CD14-positive monocyte (primary cell): ENCODE data around the gene DPP6. TPM values are rescaled to one million over a fixed set of nuclear protein-coding genes. Genes with fewer than 3 reads are reported as not detected.

Source experiments
- DNase-seq, 3 donors: peaks; one replicate each; pipeline ENCODE4 v3.0.0-alpha.2; 2011 to 2022
- H2AFZ ChIP-seq: 2 replicates; pipeline ENCODE4 v1.6.0; 2012; ENCODE audit warnings: mild to moderate bottlenecking, low read depth, low read length, inconsistent platforms; ENCODE audit not compliant: insufficient read depth, poor library complexity, severe bottlenecking
- H3K27ac ChIP-seq, 2 donors: 1 replicate in 1 of 2; 2 replicates in 1 of 2; pipeline ENCODE4 v1.5.1; 2012 to 2013; ENCODE audit warnings: low read length in 2 of 2, control low read depth in 1 of 2, inconsistent platforms in 1 of 2, low read depth in 1 of 2, mild to moderate bottlenecking in 1 of 2
- H3K27me3 ChIP-seq, 2 donors: one replicate each; pipeline versions ENCODE4 v1.6.0 to v1.6.1; 2011 to 2013; ENCODE audit warnings: low read length in 2 of 2; ENCODE audit not compliant: control insufficient read depth in 2 of 2, insufficient read depth in 2 of 2
- H3K36me3 ChIP-seq, 2 donors: replicated peaks in 1 of 2; 1 replicate in 1 of 2; 2 replicates in 1 of 2; pipeline versions ENCODE4 v1.5.1 to v1.6.1; 2012 to 2013; ENCODE audit warnings: low read length in 2 of 2, control low read depth in 1 of 2, inconsistent platforms in 1 of 2, mild to moderate bottlenecking in 1 of 2; ENCODE audit not compliant: insufficient read depth in 2 of 2, control insufficient read depth in 1 of 2
- H3K4me1 ChIP-seq, 2 donors: 1 replicate in 1 of 2; 2 replicates in 1 of 2; pipeline versions ENCODE4 v1.5.1 to v1.6.1; 2012 to 2013; ENCODE audit warnings: low read length in 2 of 2, control low read depth in 1 of 2, inconsistent platforms in 1 of 2, mild to moderate bottlenecking in 1 of 2, moderate library complexity in 1 of 2; ENCODE audit not compliant: insufficient read depth in 2 of 2, control insufficient read depth in 1 of 2
- H3K4me2 ChIP-seq: replicated peaks from 2 replicates; pipeline ENCODE3; 2012; ENCODE audit warnings: low read length, moderate library complexity, mild to moderate bottlenecking; ENCODE audit not compliant: poor library complexity, severe bottlenecking; ENCODE audit errors: extremely low read depth
- H3K4me3 ChIP-seq, 3 experiments: fragments of 200-600 bp in 1 of 3; sonication (generic) in 1 of 3; replicated peaks in 1 of 3; 1 replicate in 2 of 3; 2 replicates in 1 of 3; pipeline ENCODE4 v1.5.1; 2011 to 2013; ENCODE audit warnings: low read length in 3 of 3, mild to moderate bottlenecking in 3 of 3, control low read depth in 2 of 3, low read depth in 2 of 3, inconsistent platforms in 1 of 3, moderate library complexity in 1 of 3
- H3K79me2 ChIP-seq: 2 replicates; pipeline ENCODE4 v1.6.0; 2012; ENCODE audit warnings: mild to moderate bottlenecking, control low read depth, inconsistent platforms, low read length, moderate library complexity; ENCODE audit not compliant: insufficient read depth
- H3K9ac ChIP-seq: 2 replicates; pipeline ENCODE4 v1.6.0; 2017; ENCODE audit warnings: low read length, mild to moderate bottlenecking; ENCODE audit not compliant: insufficient read depth, poor library complexity, severe bottlenecking
- H3K9me3 ChIP-seq, 2 donors: replicated peaks in 1 of 2; 1 replicate in 1 of 2; 2 replicates in 1 of 2; pipeline versions ENCODE4 v1.5.1 to v1.6.1; 2012 to 2013; ENCODE audit warnings: low read length in 2 of 2, control low read depth in 1 of 2; ENCODE audit not compliant: control insufficient read depth in 1 of 2, insufficient read depth in 1 of 2
- H4K20me1 ChIP-seq: 2 replicates; pipeline ENCODE4 v1.6.0; 2012; ENCODE audit warnings: mild to moderate bottlenecking, low read length, control low read depth, moderate library complexity; ENCODE audit not compliant: insufficient read depth
- H3K27ac Mint-ChIP-seq, 7 donors: one replicate each; pipeline ENCODE4 v1.8.0; 2020; ENCODE audit warnings: mild to moderate bottlenecking in 7 of 7, mixed read lengths in 7 of 7, moderate library complexity in 6 of 7, inconsistent platforms in 2 of 7
- H3K27me3 Mint-ChIP-seq, 3 donors: one replicate each; pipeline ENCODE4 v1.8.0; 2021 to 2022; ENCODE audit warnings: low read depth in 3 of 3, mild to moderate bottlenecking in 3 of 3, mixed read lengths in 3 of 3, moderate library complexity in 3 of 3, inconsistent platforms in 1 of 3
- H3K36me3 Mint-ChIP-seq, 2 donors: one replicate each; pipeline ENCODE4 v1.8.0; 2020; ENCODE audit warnings: mixed read lengths in 2 of 2, inconsistent platforms in 1 of 2, mild to moderate bottlenecking in 1 of 2
- H3K4me1 Mint-ChIP-seq: one replicate; pipeline ENCODE4 v1.8.0; 2020; ENCODE audit warnings: mild to moderate bottlenecking, mixed read lengths
- H3K4me3 Mint-ChIP-seq, 2 donors: one replicate each; pipeline ENCODE4 v1.8.0; 2020; ENCODE audit warnings: mild to moderate bottlenecking in 2 of 2, mixed read lengths in 2 of 2, moderate library complexity in 1 of 2
- H3K9me3 Mint-ChIP-seq, 7 donors: one replicate each; pipeline ENCODE4 v1.8.0; 2020 to 2022; ENCODE audit warnings: mixed read lengths in 7 of 7, mild to moderate bottlenecking in 6 of 7, moderate library complexity in 6 of 7, inconsistent platforms in 2 of 7
- whole genome bisulfite sequencing: methylation state at CpG from one replicate; pipeline ENCODE4 v1.1.5; 2013; ENCODE audit warnings: missing lambda C conversion rate; ENCODE audit not compliant: insufficient coverage; 5-methylcytosine and 5-hydroxymethylcytosine counted together
- intact Hi-C, 2 donors: fragments of 100-400 bp; cut with micrococcal nuclease; formaldehyde crosslinking; loops; one replicate each; pipeline versions ENCODE4 v1.15.0 to v1.15.1; 2023
- polyA plus RNA-seq, 3 donors: library from polyadenylated mRNA; depleted of rRNA in 1 of 3; unstranded in 2 of 3; stranded (reverse) in 1 of 3; fragments of 300-500 nt in 2 of 3; fragments of >200 nt in 1 of 3; fragmentation: Illumina TruSeq in 2 of 3; gene quantifications; 1 replicate in 2 of 3; 2 replicates in 1 of 3; pipeline ENCODE4 v1.2.3, GENCODE V29; 2012 to 2021
- TF ChIP-seq, protein P1 (sequence below): fragments of 200-600 bp; IDR thresholded peaks from one replicate; pipeline ENCODE4 v1.8.0; 2022; ENCODE audit warnings: antibody characterized with exemption, mild to moderate bottlenecking

DPP6 gene
- polyA plus RNA-seq, 3 donors = not detected

DNA sequence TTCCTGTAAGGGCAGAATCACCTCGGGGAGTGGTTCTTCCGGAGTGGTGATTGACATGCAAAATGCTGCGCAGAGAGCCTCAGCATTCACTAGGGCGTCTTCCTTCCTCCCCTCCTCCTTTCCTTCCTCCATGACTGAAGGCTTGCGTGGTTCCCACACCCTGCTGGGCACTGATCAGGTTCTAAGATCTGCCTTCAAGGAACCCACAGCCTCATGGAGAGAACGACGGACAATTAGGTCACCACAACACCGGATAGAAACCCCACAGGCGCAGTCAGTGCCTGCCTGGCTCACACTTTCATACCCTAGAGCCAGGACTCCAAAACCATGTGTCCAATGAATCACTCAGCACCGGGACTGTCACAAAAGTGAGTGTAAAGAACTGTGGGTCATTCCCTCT, 131.3 kb downstream of the DPP6 start:
- Histone ChIP-seq H3K9ac (no peak overlapping the region), H3K79me2 (no peaks in the 10 kb centered on the region), H3K27ac (no peak overlapping the region), H3K4me3 (no peak overlapping the region), H4K20me1 (no peaks in the 10 kb centered on the region), H2AFZ (no peak overlapping the region), H3K9me3 (peaks cover 6 to 7% of the 10 kb centered on the region in 2 donors), H3K27me3 (no peaks in the 10 kb centered on the region), H3K4me2 (no peak overlapping the region), H3K36me3 (no peaks in the 10 kb centered on the region), H3K4me1 (no peaks in the 10 kb centered on the region)
- Mint-ChIP-seq H3K27me3 (peaks cover 0 to 1% (median 0%) of the 10 kb centered on the region in 3 donors), H3K27ac (no peak overlapping the region), H3K4me3 (no peak overlapping the region), H3K36me3 (no peaks in the 10 kb centered on the region), H3K4me1 (no peaks in the 10 kb centered on the region), H3K9me3 (peaks cover 0 to 12% (median 5%) of the 10 kb centered on the region in 7 donors)
- WGBS = 17% methylated on average over 8 of the region's 10 CpGs
- DNase-seq = no peak
- TF ChIP-seq, protein P1, sequence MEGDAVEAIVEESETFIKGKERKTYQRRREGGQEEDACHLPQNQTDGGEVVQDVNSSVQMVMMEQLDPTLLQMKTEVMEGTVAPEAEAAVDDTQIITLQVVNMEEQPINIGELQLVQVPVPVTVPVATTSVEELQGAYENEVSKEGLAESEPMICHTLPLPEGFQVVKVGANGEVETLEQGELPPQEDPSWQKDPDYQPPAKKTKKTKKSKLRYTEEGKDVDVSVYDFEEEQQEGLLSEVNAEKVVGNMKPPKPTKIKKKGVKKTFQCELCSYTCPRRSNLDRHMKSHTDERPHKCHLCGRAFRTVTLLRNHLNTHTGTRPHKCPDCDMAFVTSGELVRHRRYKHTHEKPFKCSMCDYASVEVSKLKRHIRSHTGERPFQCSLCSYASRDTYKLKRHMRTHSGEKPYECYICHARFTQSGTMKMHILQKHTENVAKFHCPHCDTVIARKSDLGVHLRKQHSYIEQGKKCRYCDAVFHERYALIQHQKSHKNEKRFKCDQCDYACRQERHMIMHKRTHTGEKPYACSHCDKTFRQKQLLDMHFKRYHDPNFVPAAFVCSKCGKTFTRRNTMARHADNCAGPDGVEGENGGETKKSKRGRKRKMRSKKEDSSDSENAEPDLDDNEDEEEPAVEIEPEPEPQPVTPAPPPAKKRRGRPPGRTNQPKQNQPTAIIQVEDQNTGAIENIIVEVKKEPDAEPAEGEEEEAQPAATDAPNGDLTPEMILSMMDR = no peak
- intact Hi-C loops = no loop called here

DNA sequence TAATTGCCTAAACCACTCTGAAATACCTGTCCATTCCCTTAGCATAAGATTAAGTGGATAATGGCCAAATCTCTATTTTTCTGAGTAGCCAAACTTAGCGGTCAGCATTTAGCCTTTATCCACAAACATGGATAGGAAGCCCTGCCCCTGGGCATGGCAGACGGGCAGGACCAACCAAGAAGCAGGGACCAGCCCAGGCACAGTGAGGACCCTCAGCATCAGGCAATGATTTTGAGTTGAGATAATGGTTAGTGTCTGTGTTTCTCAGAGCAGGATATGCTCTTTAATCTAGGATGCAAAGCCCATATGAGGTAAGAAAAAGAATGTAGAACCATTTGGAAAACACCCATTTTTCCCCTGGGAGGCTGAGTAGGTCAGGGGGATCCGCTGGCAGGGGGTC, 131.7 kb downstream of the DPP6 start:
- Mint-ChIP-seq H3K27ac (no peak overlapping the region), H3K36me3 (no peaks in the 10 kb centered on the region), H3K9me3 (peaks cover 0 to 12% (median 5%) of the 10 kb centered on the region in 7 donors), H3K4me1 (no peaks in the 10 kb centered on the region), H3K27me3 (peaks cover 0 to 1% (median 0%) of the 10 kb centered on the region in 3 donors), H3K4me3 (no peak overlapping the region)
- peaks cover 6 to 7% of the 10 kb centered on the region in 2 donors for H3K9me3 ChIP-seq
- DNase-seq = no peak
- H3K36me3 ChIP-seq = no peaks in the 10 kb centered on the region
- H3K9ac ChIP-seq = no peak overlapping the region
- H3K27ac ChIP-seq = no peak overlapping the region
- no peaks in the 10 kb centered on the region for H4K20me1 ChIP-seq
- no peaks in the 10 kb centered on the region for H3K27me3 ChIP-seq
- H3K4me2 ChIP-seq = no peak overlapping the region
- WGBS = 75% methylated on average over 1 of the region's 3 CpGs
- H3K4me3 ChIP-seq = no peak overlapping the region
- TF ChIP-seq, protein P1 = no peak
- H3K79me2 ChIP-seq = no peaks in the 10 kb centered on the region
- H3K4me1 ChIP-seq = no peaks in the 10 kb centered on the region
- intact Hi-C loops = no loop called here
- H2AFZ ChIP-seq = no peak overlapping the region
